Stimulated activated CD8-positive, alpha-beta memory T cell treated with anti-CD3 and anti-CD28 coated beads, Interleukin-12 subunit alpha, Interleukin-12 subunit beta, amount 100 ng/mL, for 4 hours (primary cell): ENCODE data around the gene ATP10A.
"Not testable (repeated sequence)": the region's sequence is repeated elsewhere in the genome, so short reads cannot be mapped to it uniquely, and the experiment has no call there.

Experiments
- DNase-seq: peaks from one replicate; pipeline ENCODE4 v3.0.0-alpha.2; 2020; ENCODE audit warnings: low read depth

Gene ATP10A

DNA sequence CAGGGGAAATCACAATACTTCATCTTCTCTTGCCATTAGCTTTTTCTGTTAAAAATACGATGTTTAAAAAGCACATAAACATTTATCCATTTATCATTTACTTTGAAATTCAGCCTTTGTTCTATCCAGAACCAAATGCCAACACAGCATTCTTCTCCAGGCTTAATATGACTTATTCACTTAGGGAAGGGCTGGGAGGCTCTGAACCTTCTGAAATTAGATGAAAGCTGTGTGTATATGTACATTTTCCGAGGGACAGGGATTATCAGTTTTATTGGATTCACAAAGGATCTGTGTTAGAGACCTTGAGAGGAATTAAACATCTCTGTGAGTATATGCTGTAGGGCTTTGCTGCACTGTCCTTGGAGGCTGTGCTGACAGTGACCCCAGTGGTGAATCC is 213.7 kb downstream of the ATP10A start:
- no peak for DNase-seq

GRCh38 chr15:25643120-25643519 is 220.0 kb downstream of the ATP10A start:
- DNase-seq: no peak

DNA sequence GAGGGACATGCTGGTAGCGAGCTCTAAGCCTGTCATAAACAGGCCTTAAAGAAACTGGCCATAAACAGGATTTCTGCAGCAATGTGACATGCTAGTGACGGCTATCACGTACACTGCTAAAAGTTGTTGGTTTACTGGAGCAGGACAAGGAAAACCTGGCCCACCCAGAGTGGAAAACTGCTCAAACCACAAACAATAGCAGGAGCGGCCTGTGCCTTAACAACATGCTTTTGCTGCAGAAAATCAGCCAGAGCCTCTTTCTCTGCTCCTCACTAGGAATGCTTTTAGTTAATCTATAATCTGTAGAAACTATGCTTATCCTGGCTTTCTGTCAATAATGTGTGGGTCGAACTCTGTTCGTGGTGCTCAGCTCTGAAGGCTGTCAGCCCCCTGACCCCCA is 221.4 kb downstream of the ATP10A start:
- DNase-seq: no peak

DNA sequence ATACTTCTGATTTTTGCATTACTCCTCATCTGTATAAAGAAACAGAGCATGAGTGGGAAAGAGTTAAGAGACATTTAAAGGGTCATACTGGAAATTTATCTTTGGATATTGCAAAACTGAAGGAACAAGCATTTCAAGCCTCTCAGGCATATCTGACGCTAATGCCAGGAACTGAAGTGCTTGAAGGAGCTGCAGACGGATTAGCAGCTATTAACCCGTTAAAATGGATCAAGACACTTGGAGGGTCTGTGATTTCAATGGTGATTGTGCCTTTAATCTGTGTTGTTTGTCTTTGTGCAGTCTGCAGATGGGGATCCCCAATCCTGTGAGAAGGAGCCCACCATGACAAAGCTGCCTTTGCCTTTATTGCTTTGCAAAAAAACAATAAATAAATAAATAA is 221.8 kb downstream of the ATP10A start:
- no peak for DNase-seq

DNA sequence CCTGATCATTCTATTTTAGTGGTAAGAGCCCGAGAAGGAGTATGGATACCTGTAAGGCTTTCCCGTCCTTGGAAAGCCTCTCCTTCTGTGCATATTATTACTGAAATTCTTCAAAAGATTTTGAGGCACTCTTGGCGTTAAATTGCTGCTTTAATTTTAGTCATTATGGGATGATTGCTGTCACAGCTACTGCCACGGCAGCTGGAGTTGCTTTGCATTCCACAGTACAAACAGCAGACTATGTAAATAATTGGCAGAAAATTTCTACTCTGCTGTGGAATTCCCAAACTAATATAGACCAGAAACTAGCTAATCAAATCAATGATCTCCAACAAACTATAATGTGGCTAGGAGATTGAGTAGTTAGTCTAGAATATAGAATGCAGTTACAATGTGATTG is 222.2 kb downstream of the ATP10A start:
- not testable (repeated sequence) for DNase-seq

DNA sequence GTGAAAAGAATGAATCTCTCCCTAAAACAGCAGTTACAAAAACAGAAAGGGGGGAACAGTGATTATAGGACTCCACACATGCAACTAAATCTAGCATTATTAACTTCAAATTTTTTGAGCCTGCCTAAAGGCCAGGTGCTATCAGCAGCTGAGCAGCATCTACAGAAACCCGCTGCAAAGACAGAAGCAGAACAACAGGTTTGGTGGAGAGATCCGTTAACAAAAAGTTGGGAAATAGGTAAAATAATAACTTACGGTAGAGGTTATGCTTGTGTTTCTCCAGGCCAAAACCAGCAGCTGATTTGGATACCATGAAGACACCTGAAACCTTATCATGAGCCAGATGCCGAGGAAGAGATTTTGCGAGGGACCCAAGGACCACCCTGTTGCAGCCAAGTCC is 222.7 kb downstream of the ATP10A start:
- DNase-seq: no peak

DNA sequence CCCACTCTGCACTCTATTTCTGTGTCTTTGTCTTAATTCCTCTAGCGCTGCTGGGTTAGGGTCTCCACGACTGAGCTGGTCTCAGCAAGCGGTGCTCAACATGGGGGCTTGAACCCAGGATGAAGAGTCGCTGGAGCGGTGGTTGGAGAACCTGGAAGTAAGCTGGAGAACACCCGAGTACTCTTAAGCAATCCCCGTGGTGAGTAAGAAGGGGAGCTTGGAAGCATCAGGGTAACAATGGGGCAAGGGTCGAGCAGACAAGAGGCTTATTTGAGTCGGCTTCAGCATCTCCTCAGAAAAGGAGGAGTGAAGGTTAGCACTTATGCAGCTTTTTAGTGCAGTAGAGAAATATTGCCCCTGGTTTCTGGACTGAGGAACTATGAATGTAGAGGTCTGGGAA is 226.6 kb downstream of the ATP10A start:
- not testable (repeated sequence) for DNase-seq

- no peak for DNase-seq
Measured at GRCh38 chr15:25635191-25635590, 227.9 kb downstream of the ATP10A start.

DNA sequence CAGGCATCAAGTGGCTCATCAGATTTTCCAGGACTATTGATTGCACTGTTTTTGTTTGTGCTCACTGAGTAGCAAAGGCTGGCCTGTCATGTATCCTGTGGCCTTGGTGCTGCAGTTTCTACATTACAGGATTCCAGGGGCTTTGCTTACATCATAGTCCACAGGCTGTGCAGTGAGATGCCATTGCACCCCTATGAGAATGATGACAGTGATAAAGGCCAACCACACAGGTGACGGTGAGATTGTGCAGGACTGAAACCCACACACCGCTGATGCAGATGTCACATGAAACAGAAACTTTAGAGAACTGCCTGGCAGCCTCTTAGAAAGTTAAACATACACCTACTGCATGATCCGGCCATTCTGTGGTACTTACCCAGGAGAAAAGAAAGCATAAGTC is 229.3 kb downstream of the ATP10A start:
- DNase-seq: no peak

DNA sequence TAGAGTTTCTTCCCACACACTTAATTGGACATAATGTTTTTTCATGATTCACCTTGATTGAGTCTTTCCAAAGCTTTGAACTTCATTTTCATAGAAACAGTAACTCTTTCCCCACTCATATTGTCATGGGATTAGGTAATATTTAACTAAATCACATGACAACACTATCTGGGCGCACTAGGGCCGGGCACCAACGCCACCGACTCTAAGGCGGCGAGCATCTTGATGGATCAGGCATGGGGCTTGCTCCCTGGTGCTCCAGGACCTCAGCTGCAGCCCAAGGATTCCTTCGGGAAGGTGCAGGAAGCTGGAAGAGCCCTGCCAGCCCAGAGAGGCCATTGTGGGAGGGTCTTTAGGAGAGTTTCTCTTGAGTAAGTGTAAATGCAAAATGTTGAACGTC is 231.2 kb downstream of the ATP10A start:
- DNase-seq: no peak
